Skin epidermis (tissue), 12 donors: ENCODE results near the gene OTULINL.

Experiments used
- H3K27ac ChIP-seq, 21 experiments: fragments of 200-600 bp; sonication (generic) in 11 of 21; one replicate each; pipeline ENCODE4 v1.5.0; 2020; ENCODE audit warnings: mild to moderate bottlenecking in 3 of 21, inconsistent platforms in 2 of 21, moderate library complexity in 2 of 21
- H3K4me3 ChIP-seq, 7 experiments: fragments of 200-600 bp; sonication (generic) in 2 of 7; one replicate each; pipeline ENCODE4 v1.5.0; 2020; ENCODE audit warnings: inconsistent platforms in 2 of 7, mild to moderate bottlenecking in 2 of 7, moderate library complexity in 1 of 7

OTULINL gene

DNA sequence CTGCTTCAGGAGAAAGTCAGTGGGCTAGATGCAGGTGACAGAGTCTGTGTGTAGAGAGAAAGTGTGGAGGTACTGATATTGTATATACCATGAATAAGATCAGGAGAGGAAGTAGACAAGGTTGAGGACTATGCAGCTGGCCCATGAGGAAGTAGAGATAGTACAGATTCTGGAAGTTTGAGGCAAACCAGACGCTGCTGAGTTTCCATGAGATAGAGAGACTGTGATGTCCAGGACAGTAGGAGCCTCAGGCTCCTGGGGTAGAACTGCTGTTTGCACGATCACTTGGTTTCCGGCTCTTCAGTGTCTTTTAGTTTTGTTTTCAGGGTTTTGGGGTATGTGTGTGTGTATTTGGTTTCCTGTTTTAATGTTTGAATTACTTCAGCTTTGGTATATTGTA lies 13.6 kb downstream of the OTULINL start:
- Histone ChIP-seq H3K4me3 (no peak overlapping the region), H3K27ac (peak overlapping the region in 11 of 21 experiments; percentile 18 to 92 (median 71))

DNA sequence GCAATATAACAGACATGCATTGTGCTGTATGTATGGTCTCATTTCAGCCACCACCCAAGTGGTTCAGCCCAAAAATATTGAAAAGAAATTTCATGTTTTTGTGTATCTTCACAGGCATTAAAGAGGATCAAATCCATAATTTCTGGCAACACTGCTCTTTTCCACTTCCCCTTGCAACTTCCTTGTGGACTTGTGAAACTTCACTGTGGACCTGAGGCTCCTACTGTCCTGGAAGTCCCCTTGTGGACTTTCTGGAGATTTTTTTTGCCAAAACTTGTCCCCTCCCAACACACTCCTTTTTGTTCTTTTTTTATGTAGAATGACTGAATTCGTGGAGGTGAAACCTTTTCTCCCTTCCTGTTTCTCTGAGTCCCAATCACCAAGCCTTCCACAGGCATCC lies 14.3 kb downstream of the OTULINL start:
- Histone ChIP-seq H3K4me3 (no peak overlapping the region), H3K27ac (peak overlapping the region in 10 of 21 experiments; percentile 3 to 92 (median 56))

DNA sequence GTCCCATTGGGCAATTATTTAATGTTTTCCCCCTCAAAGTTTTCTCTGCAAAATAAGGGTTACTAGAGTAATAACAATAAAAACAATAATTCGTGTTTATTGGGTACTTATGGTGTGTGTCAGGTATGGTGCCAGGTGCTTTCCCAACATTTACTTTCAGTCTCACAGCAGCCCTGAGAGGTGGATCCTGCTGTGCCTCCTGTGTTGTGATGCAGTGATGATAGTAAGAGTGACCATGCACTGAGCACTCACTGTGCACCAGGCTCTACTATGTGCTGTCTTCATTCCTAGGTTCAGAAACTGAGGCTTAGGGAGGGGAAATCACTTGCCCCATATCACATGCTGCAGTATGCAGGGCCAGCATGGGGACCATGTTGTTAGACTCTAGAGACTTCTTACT lies 15.5 kb downstream of the OTULINL start:
- no peak overlapping the region for H3K4me3 ChIP-seq
- H3K27ac ChIP-seq = peak overlapping the region in 2 of 21 experiments; percentile 30 to 92

DNA sequence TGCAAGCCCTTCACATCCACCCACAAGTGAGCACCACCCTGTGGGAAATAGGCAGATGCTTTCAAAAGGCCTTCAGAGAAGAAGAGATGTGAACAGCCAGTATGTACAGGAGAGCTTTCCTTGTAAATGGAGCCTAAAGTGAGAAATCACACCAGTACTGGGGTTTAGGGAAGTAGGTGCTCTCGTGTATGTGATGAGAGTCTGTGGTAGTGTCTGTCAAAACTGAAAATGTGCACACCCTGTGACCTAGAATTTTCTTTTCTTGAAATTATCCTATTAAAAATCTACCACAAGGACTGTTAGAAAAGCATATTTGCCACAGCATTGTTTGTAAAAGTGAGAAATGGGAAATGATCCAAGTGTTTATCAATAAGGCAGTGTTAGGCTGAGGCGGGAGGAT lies 16.6 kb downstream of the OTULINL start:
- no peak overlapping the region for H3K4me3 ChIP-seq
- H3K27ac ChIP-seq = peak overlapping the region in 1 of 21 experiments; percentile 92

DNA sequence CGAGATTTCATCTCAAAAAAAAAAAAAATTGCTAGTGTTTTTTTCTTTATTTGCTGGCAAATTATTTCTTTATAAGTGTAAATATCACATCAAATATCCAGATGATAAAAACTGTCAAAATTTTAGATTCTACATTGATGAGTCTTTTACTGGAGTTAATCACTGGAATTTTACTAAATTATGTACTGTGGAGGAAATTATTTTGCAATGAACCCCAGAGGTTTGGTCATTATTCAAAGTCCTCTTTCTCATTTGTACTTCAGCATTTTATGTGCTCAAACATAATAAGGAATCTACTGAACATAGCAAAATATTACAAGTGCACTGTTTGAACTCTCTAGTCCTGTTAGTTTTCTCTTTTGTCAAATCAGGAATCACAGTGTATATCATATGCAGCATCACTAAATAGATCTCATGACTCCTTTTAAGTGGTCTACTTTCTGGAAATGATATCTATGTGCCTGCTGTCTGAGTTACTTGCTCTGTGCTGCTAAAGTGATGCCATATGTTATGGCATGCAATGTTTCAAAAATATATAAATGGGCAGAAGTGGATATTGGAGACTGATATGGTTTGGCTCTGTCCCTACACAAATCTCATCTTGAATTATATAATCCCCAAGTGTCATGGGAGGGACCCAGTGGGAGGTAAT lies 18.0 kb downstream of the OTULINL start:
- Histone ChIP-seq H3K4me3 (no peak overlapping the region), H3K27ac (no peak overlapping the region)

DNA sequence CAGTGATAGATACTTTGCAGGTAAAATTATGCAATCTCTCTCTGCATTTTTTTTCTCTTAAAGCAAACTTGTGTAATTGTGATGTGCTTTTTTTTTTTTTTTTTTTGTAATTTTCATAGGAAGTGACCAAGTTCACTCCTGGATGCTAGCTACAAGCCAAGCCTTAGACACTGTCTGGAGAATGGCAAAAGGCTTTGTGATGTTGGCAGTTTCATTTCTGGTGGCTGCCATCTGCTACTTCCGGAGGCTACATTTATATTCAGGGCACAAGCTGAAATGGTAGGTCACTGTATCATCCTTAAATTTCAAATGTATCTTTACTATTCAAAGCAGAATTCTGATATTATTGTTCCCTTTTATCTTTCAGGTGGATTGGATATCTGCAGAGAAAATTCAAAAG lies 19.3 kb downstream of the OTULINL start:
- no peak overlapping the region for H3K4me3 ChIP-seq
- H3K27ac ChIP-seq = no peak overlapping the region

DNA sequence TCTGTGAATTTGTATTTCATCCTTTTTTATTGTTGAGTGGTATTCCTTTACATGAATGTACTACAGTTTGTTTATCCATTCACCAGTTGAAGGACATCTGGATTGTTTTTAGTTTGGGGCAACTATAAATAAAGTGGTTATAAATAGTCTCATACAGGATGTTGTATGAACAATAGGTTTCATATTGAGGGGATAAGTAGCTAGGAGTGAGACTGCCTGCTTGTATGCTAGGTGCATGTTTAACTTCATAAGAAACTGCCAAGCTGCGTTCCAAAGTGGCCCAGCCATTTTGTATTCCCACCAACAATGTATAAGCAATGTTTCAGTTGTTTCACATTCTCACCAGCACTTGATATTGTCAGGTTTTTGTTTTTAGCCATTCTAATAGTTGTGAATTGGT lies 21.5 kb downstream of the OTULINL start:
- Histone ChIP-seq H3K27ac (no peak overlapping the region), H3K4me3 (no peak overlapping the region)

DNA sequence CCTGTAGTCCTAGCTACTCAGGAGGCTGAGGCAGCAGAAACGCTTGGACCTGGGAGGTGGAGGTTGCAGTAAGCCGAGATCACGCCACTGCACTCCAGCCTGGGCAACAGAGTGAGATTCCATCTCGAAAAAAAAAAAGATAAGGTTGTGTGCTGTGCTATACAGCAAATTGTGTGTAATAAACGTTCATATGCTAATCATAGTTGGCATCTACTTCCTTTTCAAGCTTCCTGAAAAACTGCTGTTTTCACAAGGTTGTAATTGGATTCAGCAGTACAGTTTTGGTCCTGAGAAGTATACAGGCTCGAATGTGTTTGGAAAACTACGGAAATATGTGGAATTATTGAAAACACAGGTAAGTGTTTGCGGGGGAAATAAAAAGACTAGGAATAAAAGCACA lies 25.5 kb downstream of the OTULINL start:
- Histone ChIP-seq H3K4me3 (no peak overlapping the region), H3K27ac (no peak overlapping the region)

DNA sequence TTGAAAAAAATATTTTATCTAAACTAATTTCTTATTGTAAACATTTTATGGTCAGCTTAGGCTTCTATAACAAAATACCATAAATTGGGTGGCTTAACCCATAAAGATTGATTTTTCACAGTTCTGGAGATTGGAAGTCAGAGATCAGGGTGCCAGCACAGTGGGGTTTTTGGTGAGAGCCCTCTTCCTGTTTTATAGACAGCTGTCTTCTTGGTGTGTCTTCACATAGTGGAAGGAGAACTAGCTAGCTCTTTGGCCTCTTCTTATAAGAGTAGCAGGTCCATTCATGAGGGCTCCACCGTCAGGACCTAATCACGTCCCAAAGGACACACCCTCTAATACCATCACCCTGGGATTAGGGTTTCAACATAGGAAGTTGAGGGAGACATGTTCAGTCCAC lies 26.6 kb downstream of the OTULINL start:
- Histone ChIP-seq H3K27ac (no peak overlapping the region), H3K4me3 (no peak overlapping the region)

DNA sequence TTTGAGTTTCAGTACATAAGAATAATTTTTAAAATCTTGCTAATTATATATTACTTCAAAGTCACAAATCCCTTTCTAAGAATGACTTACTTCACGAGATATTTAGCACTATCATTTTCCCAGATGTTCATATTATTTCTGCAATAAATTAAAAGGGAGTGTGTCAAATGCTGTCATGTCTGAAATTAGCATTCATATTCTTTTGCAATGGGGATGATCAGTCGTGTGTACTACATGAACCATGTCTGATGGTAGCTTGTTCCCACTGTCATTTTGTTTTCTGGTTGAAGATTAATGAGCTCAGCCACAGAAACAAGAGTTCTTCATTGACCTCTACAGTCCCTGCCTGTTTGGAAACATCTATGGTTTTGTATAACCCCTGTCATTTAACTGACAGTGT lies 30.1 kb downstream of the OTULINL start:
- no peak overlapping the region for H3K27ac ChIP-seq

DNA sequence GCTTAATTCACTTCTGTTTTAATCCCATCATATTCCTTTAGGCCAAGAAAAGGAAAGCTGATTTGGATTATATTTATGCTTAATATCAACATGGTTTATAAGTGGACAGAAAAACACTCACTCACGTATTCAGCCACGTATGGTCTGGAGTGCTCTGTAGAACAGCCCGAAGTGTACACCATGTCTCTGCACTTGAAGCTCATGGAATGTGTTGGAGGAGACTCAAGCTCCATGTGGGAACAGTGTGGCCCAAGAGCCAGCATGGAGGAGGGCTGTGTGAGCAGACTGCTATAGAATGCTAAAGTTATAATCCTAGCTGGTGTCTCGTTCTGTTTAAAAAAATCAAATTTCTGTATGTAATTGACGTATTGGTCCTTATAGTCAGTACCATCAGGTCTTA lies 32.9 kb downstream of the OTULINL start:
- Histone ChIP-seq H3K27ac (no peak overlapping the region), H3K4me3 (no peak overlapping the region)

More for the DNA sequence above, 30.1 kb downstream of the OTULINL start:
- H3K4me3 ChIP-seq = no peak overlapping the region

DNA sequence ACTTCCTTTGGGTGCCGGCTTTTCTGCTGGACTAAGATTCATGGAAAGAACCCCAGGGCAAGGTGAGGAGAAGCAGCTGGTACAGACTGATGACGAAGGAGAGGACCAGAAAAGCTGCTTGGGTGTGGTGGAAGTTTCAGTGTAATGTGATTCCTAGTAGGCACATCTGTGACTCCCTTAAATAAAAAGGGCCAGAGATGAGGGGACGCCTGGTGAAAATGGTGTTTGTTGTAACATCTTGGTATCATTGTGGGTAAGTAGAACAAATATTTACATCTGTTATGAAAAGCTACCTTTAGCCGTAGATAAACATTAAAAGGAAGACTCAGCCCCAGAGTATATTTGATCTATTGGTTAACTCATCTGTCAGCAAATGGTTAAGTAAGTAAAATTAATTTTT lies 33.8 kb downstream of the OTULINL start:
- Histone ChIP-seq H3K27ac (no peak overlapping the region), H3K4me3 (no peak overlapping the region)

DNA sequence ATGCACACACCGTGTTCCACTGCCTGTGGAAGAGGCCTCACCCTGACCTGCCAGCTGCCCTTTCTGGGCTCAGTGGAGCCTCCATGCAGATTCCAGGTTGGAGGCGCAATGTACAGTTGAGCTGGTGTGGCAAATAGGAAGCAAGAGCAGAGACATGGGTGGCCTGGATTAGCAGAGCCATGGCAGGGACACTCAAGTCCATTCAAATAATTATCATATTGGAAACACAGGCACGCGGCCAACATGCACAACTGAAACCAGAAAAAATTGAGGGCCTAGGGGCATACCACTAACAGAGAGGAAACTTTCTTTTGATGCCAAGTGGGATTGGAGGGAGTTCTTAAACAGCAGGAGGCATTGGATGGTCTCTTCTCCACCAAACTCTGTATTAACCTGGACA lies 35.8 kb downstream of the OTULINL start:
- no peak overlapping the region for H3K27ac ChIP-seq
- H3K4me3 ChIP-seq = no peak overlapping the region

DNA sequence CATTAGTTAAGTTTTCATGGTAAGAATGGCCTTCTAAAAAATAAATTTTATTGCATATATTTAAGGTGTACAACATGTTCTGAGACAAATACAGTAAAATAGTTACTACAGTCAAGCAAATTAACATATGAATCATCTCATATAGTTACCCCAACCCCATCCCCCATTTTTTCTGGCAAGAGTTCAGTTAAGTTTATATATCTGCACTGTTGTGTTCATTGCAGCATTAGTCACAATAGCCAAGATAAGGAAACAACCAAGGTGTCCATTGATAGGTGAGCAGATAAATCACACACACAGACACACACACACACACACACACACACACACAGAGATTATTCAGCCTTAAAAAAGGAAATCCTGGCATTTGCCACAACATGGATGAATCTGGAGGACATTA lies 45.7 kb downstream of the OTULINL start:
- Histone ChIP-seq H3K27ac (no peak overlapping the region), H3K4me3 (no peak overlapping the region)

DNA sequence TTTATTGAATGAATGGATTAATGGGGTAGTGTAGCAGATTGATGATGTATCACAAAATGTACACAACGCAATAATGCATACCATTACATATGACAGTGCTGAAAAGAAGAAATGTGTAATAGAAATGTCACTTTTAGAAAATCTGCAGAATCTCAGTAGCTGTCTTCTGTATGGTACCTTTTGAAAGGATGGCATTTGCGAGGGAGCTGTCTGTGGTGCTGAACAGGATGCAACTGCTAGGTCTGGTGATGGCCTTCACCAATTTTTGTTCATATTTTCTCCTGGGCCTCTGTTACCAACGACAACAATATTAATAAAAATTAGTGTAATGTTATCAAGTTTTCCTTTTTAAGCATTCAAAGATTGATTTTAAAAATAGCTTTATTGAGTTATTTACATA lies 46.8 kb downstream of the OTULINL start:
- no peak overlapping the region for H3K4me3 ChIP-seq
- H3K27ac ChIP-seq = no peak overlapping the region

DNA sequence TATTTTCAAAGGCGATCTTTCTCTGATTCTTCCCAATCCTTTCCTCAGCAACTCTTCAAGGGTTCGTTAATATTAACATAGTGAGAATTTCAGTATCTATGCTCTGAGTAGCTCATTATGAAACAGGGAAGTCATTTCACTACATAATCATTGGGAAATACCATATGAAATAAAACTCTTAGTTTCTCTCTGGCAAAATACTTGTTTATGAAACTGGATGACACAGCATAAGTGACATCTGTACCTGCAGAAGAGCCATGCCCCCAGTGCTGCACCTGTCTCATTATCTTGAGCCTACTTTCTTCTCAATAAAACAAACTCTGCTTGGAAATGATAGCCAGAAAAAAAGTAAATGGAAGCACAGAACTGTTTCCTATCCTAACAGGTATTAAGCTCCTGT lies 49.1 kb downstream of the OTULINL start:
- Histone ChIP-seq H3K27ac (no peak overlapping the region), H3K4me3 (no peak overlapping the region)

DNA sequence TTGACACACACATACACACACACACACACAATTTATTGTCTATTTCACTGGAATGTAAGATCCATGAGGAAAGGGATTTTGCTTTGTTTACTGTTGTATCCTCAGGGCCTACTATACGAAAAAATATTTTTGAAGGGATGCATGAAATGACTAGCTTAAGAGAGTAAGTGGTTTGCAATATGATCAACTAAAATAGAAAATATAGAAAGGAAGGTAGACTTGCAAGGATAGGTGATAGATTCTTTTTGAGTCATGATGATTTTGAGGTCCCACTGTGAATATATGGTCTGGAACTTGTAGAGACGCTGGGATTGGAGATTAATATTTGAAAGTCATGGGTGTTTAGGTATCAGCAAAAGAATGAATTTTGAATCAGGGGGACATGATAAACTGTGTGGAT lies 54.1 kb downstream of the OTULINL start:
- Histone ChIP-seq H3K4me3 (no peak overlapping the region), H3K27ac (no peak overlapping the region)

DNA sequence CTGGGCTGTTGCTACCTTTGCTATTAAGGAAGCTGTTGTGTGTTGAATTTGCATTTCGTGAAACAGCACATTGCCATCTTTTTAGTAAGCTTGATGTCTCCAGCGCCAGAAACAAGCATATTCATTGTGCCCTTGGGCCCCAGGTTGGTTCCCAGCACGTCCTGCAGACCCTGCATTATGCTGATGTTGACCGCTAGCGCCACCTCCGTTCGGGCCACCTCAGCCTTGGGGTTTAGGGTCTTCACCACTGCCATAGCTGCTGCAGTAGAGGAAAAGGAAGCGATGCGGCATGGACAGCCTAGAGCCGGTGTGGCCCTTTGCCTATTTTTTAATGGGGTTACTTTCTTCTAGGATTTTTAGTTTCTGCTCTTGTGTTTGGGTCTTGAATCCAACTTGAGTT lies 59.2 kb downstream of the OTULINL start:
- Histone ChIP-seq H3K4me3 (no peak overlapping the region), H3K27ac (no peak overlapping the region)

DNA sequence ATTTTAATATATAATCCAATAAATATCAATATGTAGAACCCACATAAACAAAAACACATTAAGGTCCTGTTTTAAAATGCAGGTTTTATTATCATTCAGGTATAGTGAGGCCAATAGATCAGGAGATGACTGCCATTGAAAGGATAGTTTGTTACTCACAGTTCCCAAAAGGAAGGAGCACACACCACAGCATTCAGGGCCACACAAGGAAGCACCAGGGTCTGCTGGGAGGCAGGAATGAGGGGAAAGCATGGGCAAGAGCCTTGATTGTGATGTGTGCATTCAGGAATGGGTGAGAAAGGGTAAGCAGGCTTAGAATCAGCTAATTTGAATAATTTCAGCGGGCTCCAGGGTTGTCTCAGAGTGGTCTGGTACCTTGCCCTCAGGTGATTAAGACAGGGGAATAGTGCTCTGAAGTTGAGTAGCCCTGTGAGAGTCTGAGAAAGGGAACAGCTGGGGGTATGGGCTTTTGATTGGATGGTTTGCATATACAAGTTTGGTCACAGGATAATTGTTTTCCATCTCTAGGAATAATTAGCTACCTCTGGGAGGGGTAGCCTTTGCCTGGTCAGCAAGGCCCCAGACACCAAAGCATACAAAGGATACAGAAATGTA lies 63.1 kb downstream of the OTULINL start:
- H3K4me3 ChIP-seq = no peak overlapping the region
- H3K27ac ChIP-seq = no peak overlapping the region

DNA sequence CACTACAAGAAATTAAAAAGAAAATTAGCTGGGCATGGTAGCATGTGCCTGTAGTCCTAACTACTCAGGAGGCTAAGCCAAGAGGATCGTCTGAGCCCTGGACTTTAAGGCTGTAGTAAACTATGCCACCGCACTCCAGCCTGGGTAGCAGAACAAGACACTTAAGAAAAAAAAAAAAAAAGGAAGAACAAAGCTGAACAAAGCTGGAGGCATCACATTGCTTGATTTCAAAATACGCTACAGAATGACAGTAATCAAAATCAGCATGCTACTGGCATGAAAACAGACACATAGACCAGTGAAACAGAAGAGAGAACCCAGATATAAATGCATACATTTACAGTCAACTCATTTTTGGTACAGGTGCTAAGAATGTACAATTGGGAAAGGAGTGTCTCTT lies 68.5 kb downstream of the OTULINL start:
- no peak overlapping the region for H3K4me3 ChIP-seq
- no peak overlapping the region for H3K27ac ChIP-seq

DNA sequence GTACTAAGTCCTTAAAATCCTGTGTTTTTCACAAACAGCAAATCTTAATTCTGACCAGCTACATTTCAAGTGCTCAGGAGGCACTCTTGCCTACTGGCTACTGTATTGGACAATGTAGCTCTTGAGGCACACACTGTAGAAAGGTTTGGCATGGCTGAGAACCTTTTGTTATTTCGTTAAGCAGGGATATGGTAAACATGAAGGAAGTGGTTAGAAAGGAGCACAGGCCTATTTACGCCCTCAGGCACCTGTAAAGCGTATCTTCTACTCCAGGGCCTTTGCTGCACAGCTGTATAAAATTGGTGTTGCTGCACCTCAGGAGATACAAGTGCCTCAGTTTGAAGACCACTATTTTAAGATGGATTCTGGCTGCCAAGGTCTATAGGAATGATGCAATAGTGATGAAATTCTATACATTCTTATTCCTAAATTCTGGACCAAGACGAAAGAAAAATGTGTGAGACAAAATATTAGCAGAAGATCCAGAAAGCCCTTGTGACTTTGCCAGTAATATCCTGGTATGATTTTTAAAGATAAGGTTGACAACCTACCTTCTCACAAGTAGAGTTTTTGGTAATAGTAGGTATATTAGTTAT lies 73.7 kb downstream of the OTULINL start:
- Histone ChIP-seq H3K27ac (no peak overlapping the region), H3K4me3 (no peak overlapping the region)

DNA sequence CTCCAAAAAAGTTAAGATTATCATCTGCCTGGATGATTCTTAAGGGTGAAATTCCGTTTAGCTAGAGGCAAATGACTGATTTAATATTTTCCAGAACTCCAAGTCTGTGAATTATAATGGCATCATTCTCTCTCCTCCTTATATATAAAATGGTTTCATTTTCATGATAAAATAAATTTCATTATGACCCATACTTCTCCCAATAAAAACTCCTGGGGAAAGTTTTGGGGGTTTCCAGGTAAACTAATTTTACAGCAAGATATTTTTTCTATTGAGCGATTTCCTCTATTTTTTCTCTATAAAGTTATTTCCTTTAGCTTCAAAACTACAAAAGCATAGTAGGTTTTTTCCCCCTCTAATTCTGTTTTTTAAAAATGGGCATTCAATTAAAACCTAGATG lies 75.3 kb downstream of the OTULINL start:
- no peak overlapping the region for H3K27ac ChIP-seq
- no peak overlapping the region for H3K4me3 ChIP-seq
